ENCODE measurements around the gene REXO4. TPM values are rescaled to one million over a fixed set of nuclear protein-coding genes. Genes with fewer than 3 reads are reported as not detected.

The REXO4 gene
- total and polyA plus RNA-seq, 2 experiments from 2014 or later, result 17.2 to 19.4 TPM

GRCh38 chr9:133464638-133465037, 46.8 kb upstream of the REXO4 start:
- no peaks in the 10 kb centered on the region for H3K27me3 ChIP-seq
- H4K20me1 ChIP-seq (ENCODE audit: insufficient read depth, poor library complexity, severe bottlenecking), result peaks cover 11% of the 10 kb centered on the region
- no peak for DNase-seq (ENCODE audit: low spot score)
- H3K4me3 ChIP-seq, result no peak overlapping the region
- 92% methylated on average over 10 of the region's 10 CpGs for WGBS (ENCODE audit: low lambda C conversion rate, missing lambda C conversion rate)
- H3K9me2 ChIP-seq (replicated peaks; ENCODE audit: insufficient read depth), result no peaks in the 10 kb centered on the region
- H3K9me3 ChIP-seq (ENCODE audit: low read depth), result no peaks in the 10 kb centered on the region
- no peaks in the 10 kb centered on the region for H3K36me3 ChIP-seq (replicated peaks; ENCODE audit: insufficient read depth, low read depth)
- H3K79me2 ChIP-seq, result peaks cover 28% of the 10 kb centered on the region
- no peak overlapping the region for H3K27ac ChIP-seq
- TF ChIP-seq EZH2phosphoT487 (IDR thresholded peaks at IDR 0.05; ENCODE audit: low read depth, severe bottlenecking, unreplicated experiment), result no peak
- no peak for TF ChIP-seq EZH2 (IDR thresholded peaks at IDR 0.05; ENCODE audit: borderline replicate concordance)
- TF ChIP-seq CTCF (IDR thresholded peaks at IDR 0.05; ENCODE audit: poor library complexity), result no peak
- H2AFZ ChIP-seq, result no peak overlapping the region
- H3K4me1 ChIP-seq (ENCODE audit: insufficient read depth), result peaks cover 9% of the 10 kb centered on the region
- no peak overlapping the region for H3K4me2 ChIP-seq

DNA sequence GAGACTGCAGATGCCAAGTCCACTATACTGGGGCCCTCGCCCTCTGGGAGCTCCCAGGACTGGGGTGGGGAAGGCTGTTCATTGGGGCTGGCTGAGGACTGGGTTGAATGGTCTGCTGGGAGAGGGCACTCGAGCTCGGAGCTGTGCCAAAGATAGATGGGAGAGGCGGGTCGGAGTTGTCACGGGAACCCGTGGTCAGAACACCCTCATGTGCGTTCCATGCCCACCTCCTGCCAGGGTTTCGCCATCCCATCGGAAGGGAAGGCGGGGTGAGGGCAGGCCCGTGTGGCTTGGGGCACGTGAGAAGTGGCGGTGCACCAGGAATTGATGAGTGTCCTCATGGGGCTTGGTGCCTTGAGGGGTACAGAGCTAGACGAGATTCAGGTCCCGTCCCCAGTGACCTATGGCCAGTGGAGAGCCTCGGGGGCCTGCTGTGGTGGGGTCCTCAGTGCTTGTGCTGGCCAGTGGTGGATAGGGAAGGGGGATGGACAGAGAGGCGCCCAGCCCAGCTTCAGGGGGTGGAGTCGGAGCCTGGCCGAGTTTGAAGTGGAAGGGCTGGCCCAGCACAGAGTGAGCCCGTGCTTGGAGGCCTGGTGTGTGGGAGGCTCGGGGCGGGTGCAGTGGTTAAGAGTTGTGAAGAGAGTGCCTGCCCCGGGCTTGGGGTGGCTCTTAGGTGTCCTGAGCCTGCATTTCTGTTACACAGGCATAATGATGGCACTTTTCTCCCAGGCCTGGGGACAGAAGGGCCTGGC, 46.2 kb upstream of the REXO4 start:
- Histone ChIP-seq H3K79me2 (peaks cover 28% of the 10 kb centered on the region), H3K4me1 (ENCODE audit: insufficient read depth) (peaks cover 9% of the 10 kb centered on the region), H3K36me3 (replicated peaks; ENCODE audit: insufficient read depth, low read depth) (no peaks in the 10 kb centered on the region), H4K20me1 (ENCODE audit: insufficient read depth, poor library complexity, severe bottlenecking) (peaks cover 11% of the 10 kb centered on the region), H3K9me2 (replicated peaks; ENCODE audit: insufficient read depth) (no peaks in the 10 kb centered on the region), H3K4me2 (no peak overlapping the region), H2AFZ (no peak overlapping the region), H3K27me3 (no peaks in the 10 kb centered on the region), H3K9me3 (ENCODE audit: low read depth) (no peaks in the 10 kb centered on the region), H3K4me3 (no peak overlapping the region), H3K27ac (no peak overlapping the region)
- DNase-seq (ENCODE audit: low spot score), result no peak
- 97% methylated on average over 24 of the region's 24 CpGs for WGBS (ENCODE audit: low lambda C conversion rate, missing lambda C conversion rate)
- TF ChIP-seq CTCF (IDR thresholded peaks at IDR 0.05; ENCODE audit: poor library complexity) (no peak), EZH2 (IDR thresholded peaks at IDR 0.05; ENCODE audit: borderline replicate concordance) (no peak), EZH2phosphoT487 (IDR thresholded peaks at IDR 0.05; ENCODE audit: low read depth, severe bottlenecking, unreplicated experiment) (no peak)

GRCh38 chr9:133463234-133463863, 45.5 kb upstream of the REXO4 start:
- no peaks in the 10 kb centered on the region for H3K9me3 ChIP-seq (ENCODE audit: low read depth)
- H2AFZ ChIP-seq, result no peak overlapping the region
- no peak overlapping the region for H3K27ac ChIP-seq
- no peak overlapping the region for H3K4me2 ChIP-seq
- H3K4me3 ChIP-seq, result no peak overlapping the region
- H3K79me2 ChIP-seq, result peaks cover 28% of the 10 kb centered on the region
- H3K9me2 ChIP-seq (replicated peaks; ENCODE audit: insufficient read depth), result no peaks in the 10 kb centered on the region
- WGBS (ENCODE audit: low lambda C conversion rate, missing lambda C conversion rate), result 92% methylated on average over 22 of the region's 22 CpGs
- peaks cover 11% of the 10 kb centered on the region for H4K20me1 ChIP-seq (ENCODE audit: insufficient read depth, poor library complexity, severe bottlenecking)
- peaks cover 9% of the 10 kb centered on the region for H3K4me1 ChIP-seq (ENCODE audit: insufficient read depth)
- no peak for TF ChIP-seq CTCF (IDR thresholded peaks at IDR 0.05; ENCODE audit: poor library complexity)
- TF ChIP-seq EZH2phosphoT487 (IDR thresholded peaks at IDR 0.05; ENCODE audit: low read depth, severe bottlenecking, unreplicated experiment), result no peak
- TF ChIP-seq EZH2 (IDR thresholded peaks at IDR 0.05; ENCODE audit: borderline replicate concordance), result no peak
- DNase-seq (ENCODE audit: low spot score), result no peak
- no peaks in the 10 kb centered on the region for H3K36me3 ChIP-seq (replicated peaks; ENCODE audit: insufficient read depth, low read depth)
- H3K27me3 ChIP-seq, result no peaks in the 10 kb centered on the region
